Skeletal muscle satellite cell (primary cell): Measurements from ENCODE around the gene RIIAD1.
"Not testable (repeated sequence)": the region's sequence is repeated elsewhere in the genome, so short reads cannot be mapped to it uniquely, and the experiment has no call there.

Source experiments
- H3K27me3 ChIP-seq: 2 replicates; pipeline ENCODE4 v1.7.0; 2013; ENCODE audit warnings: low read length; ENCODE audit not compliant: control insufficient read depth, insufficient read depth
- H3K36me3 ChIP-seq: 2 replicates; pipeline ENCODE4 v1.7.0; 2013; ENCODE audit warnings: mild to moderate bottlenecking, control low read depth, low read length; ENCODE audit not compliant: insufficient read depth
- H3K4me1 ChIP-seq: 2 replicates; pipeline ENCODE4 v1.7.0; 2013; ENCODE audit warnings: low read length; ENCODE audit not compliant: control insufficient read depth, insufficient read depth
- H3K4me2 ChIP-seq: 2 replicates; pipeline ENCODE4 v1.7.0; 2013; ENCODE audit warnings: mild to moderate bottlenecking, low read length
- H3K4me3 ChIP-seq: 2 replicates; pipeline ENCODE4 v1.7.0; 2013; ENCODE audit warnings: low read length
- H3K9ac ChIP-seq: 2 replicates; pipeline ENCODE4 v1.7.0; 2013; ENCODE audit warnings: mild to moderate bottlenecking, low read depth, low read length, moderate library complexity
- H3K9me3 ChIP-seq: replicated peaks from 2 replicates; pipeline ENCODE4 v1.7.0; 2013; ENCODE audit warnings: mild to moderate bottlenecking, control low read depth, low read length

RIIAD1 gene

DNA sequence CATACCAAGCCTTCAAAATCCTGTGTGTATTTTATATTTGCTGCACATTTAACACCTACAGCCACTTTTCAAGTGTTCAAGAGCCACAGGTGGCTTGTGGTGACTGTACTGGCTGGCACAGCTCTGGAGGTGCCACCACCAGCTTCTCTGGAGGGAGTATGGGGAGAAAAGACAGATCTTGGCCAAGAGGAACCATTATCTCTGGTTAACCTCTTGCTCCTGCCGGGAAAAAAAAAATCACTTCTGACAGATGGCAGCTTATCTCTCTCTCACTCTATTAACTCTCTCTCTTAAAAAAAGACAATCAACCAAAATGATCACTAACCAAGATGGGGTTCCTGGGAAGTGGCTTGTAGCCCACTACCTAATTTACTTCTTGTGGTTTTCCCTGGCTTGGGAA lies 1.2 kb upstream of the RIIAD1 start:
- H3K4me1 ChIP-seq: peaks cover 12% of the 10 kb centered on the region
- H3K27me3 ChIP-seq: peaks cover 74% of the 10 kb centered on the region
- H3K4me3 ChIP-seq: no peak overlapping the region
- no peak overlapping the region for H3K4me2 ChIP-seq
- no peaks in the 10 kb centered on the region for H3K36me3 ChIP-seq
- no peaks in the 10 kb centered on the region for H3K9me3 ChIP-seq
- no peak overlapping the region for H3K9ac ChIP-seq

DNA sequence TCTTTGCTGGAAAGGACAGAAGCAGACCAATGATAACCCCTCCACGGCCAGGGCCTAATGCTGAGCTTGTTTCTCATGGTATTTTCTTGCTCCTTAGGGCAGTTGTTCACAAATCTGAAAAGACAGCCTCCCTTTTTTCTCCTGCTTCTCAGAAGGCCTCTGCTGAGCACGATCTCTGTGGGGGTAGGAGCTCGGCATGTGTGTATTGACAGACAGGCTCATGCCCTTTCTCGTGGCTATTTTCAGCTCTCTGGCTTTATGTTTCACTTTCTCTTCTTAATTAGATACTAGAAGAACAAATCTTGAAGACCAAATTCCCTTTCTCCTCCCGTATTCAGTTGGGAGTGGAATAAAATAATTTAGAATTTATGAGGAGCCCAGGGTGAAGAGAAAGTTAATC lies 768 bp upstream of the RIIAD1 start:
- H3K27me3 ChIP-seq: peaks cover 73% of the 10 kb centered on the region
- no peak overlapping the region for H3K9ac ChIP-seq
- no peaks in the 10 kb centered on the region for H3K36me3 ChIP-seq
- H3K9me3 ChIP-seq: no peaks in the 10 kb centered on the region
- H3K4me1 ChIP-seq: peaks cover 12% of the 10 kb centered on the region
- peak overlapping the region; percentile 80 for H3K4me2 ChIP-seq
- H3K4me3 ChIP-seq: peak overlapping the region; percentile 72

DNA sequence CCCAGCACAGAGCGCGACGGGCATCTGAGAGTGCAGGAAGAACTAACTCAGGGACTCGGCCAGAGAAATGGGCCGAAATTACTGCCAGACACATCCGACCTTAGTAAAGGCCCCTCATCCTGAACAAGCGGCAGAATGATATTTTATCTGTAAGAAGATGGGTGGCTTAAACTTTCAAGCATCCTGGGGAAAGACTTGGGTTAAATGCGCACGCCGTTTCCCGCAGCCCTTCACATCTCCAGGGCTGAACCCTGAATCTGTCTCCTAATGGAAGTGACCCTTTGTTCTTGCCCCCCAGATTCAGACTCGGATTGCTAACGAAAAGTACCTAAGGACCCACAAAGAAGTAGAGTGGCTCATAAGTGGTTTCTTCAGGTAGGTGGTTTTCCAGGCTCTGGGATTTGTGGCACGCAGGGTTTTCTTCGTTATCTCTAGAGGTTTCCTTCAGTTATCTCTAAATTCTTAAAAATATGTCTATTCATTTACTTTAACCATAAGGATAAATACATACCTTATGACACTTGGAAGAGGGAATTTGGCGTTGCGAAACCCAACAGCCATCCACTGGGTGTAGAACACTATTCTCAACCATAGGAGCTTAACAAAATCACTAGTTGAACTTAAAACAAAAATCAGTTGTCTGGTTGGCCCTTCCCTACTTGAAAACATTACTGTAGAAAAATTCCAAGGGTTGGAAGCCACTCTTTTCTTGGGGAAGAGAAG lies 627 bp downstream of the RIIAD1 start:
- Histone ChIP-seq H3K9me3 (no peaks in the 10 kb centered on the region), H3K36me3 (no peaks in the 10 kb centered on the region), H3K9ac (no peak overlapping the region), H3K4me1 (peaks cover 12% of the 10 kb centered on the region), H3K4me2 (peak overlapping the region; percentile 88), H3K27me3 (peaks cover 74% of the 10 kb centered on the region), H3K4me3 (peak overlapping the region; percentile 72)

DNA sequence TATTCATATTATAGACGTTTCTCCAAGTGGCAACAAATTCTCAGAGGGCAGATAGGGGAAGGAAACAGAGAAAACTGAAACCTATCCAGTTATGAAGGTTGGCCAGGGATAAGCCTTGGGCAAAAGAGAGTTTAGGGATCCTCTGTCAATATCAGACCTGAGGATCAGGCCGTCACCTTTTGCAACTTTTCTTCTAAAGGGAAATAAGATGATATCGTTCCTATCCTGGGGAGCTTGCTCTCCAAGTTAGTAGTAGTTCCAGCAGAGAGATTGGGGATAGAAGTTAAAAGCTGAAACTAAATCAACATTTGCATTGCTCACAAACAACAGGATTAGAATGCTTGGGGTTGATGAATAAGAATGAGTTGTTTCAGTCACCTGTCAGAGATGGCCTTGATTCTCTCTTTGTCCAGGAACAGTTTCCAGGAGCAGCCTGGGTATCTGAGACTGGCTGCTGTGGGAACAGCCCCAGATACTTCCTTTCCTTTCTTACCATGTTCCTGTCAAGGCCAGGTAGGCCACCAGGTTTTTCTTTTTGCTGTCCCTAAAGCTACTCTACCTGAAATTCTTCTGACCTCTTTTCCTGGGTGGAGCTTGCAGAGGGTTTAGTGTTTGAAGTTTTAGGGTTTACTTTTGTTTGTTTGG lies 2.5 kb downstream of the RIIAD1 start:
- H3K9me3 ChIP-seq: no peaks in the 10 kb centered on the region
- no peak overlapping the region for H3K4me3 ChIP-seq
- no peak overlapping the region for H3K9ac ChIP-seq
- H3K4me2 ChIP-seq: no peak overlapping the region
- peaks cover 67% of the 10 kb centered on the region for H3K27me3 ChIP-seq
- peaks cover 17% of the 10 kb centered on the region for H3K4me1 ChIP-seq
- no peaks in the 10 kb centered on the region for H3K36me3 ChIP-seq

DNA sequence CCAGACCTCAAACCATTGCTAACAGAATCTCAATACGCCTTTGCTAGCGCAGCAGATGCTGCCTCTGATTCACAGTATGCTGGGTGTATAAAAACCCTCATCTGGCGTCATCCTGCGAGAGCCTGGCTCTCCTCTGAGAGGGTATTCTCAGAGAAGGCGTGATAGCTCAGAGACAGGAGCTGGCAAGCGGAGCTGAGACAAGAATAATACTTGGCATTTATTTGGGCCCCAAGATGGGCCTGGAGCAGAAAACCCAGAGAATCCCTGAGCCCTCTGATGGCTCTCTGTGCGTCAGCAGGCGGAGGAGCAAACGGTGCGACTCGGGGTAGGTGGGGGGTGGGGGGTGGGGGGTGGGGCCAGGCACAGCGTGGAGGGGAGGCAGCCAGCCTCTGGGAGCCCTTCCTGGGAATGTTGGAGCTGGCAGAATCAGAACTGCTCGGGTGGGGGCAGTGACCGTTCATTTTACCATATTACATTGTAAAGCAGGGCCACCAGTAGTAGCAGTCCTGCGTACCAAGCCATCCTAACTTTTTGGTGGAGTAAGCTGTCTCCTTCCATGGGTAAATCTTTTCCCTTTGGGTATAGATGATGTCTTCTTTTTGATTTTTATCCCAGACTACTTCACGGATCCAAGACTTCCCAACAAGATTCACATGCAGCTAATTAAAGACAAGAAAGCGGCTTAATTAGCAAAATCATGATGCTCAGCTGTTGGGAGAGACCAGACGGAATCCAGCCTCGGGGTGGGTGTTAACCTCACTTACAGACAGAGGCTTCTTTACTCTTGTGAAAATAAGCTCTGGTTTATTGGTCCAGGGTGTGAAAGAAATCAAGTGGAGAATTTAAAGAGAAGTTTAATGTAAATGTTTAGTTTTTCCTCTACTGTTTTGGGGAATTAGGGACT lies 7.1 kb downstream of the RIIAD1 start:
- no peaks in the 10 kb centered on the region for H3K36me3 ChIP-seq
- H3K27me3 ChIP-seq: peaks cover 62% of the 10 kb centered on the region
- H3K4me3 ChIP-seq: peak overlapping the region; percentile 41
- H3K4me1 ChIP-seq: peaks cover 5% of the 10 kb centered on the region
- peak overlapping the region; percentile 23 for H3K9ac ChIP-seq
- H3K9me3 ChIP-seq: no peaks in the 10 kb centered on the region
- peak overlapping the region; percentile 68 for H3K4me2 ChIP-seq

DNA sequence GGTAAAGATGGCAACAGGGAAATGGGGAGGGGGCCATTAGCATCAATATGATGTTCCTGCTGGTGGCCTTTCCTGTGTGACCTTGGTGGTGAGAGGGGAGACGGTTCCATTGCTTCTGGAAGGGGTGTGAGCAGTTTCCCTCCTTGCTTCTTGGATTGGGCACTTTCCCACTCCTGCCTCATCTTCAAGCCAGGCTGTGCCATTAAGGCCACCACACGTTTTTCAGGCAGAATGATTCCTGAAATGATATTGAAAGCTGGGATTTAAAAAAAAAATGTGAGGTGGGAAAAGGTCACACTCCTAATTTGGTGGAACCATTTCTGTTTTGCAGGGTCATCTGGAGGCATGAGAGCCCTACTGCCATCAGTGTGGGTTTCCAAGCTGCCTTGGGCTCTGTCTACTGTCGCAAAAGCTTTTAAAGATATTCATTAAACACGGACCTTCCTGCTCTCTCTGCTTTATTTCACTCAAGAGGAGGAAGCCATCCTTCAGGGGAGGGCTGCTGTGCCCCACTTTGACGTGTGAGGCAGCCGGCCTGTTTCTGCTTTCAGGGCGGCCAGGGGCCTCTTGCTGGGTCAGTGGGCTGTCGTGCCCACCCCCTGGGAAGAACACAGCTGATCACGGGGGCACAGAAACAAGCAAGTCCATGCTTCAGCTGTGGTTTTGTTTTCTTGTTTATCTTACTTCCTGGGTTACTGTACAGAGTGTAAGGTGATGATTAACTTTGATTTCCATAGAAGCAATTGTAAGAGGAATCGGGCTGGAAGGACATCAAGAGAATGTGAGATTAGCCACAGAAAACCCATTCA lies 8.0 kb downstream of the RIIAD1 start:
- peaks cover 54% of the 10 kb centered on the region for H3K27me3 ChIP-seq
- no peaks in the 10 kb centered on the region for H3K36me3 ChIP-seq
- H3K9ac ChIP-seq: no peak overlapping the region
- H3K9me3 ChIP-seq: no peaks in the 10 kb centered on the region
- peaks cover 5% of the 10 kb centered on the region for H3K4me1 ChIP-seq
- no peak overlapping the region for H3K4me2 ChIP-seq
- no peak overlapping the region for H3K4me3 ChIP-seq

DNA sequence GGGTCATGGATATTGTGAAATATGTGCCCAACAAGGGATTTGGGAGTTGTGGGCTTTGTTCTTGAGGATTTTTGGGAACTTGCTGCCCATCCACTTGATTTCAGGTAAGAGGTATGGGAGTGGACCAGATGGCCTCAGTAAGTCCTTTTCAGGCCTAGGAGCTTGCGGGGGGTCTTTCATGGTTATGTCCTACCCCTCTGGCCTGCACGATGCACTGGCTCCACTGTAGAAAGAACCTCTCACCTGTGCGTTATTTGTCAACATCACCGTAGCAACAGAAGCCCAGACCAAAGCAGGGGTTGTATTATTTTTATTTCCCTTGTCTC lies 8.6 kb downstream of the RIIAD1 start:
- Histone ChIP-seq H3K27me3 (peaks cover 54% of the 10 kb centered on the region), H3K9me3 (no peaks in the 10 kb centered on the region), H3K4me2 (no peak overlapping the region), H3K4me3 (no peak overlapping the region), H3K9ac (no peak overlapping the region), H3K4me1 (peaks cover 5% of the 10 kb centered on the region), H3K36me3 (no peaks in the 10 kb centered on the region)

DNA sequence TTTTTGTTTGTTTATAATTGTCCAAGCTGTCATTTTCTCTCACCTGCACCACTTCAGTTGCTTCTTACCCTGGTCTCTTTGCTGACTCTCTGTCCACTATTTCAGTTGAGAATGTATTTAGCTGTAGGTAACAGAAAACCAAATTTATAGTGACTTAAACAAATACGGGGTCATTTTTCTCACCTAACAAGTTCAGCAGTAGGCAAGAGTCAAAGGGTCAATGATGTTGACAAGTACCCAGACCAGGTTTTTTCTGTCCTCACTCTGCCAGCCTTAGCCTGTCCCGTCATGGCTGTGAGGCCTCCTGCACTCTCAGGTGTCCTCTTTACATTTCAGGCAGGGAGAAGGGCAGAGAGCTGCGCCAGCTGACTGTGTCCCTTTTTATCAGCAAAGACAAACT lies 11.8 kb downstream of the RIIAD1 start:
- Histone ChIP-seq H3K4me1 (peaks cover 2% of the 10 kb centered on the region), H3K36me3 (no peaks in the 10 kb centered on the region), H3K9ac (no peak overlapping the region), H3K4me2 (no peak overlapping the region), H3K9me3 (no peaks in the 10 kb centered on the region), H3K27me3 (peaks cover 29% of the 10 kb centered on the region), H3K4me3 (no peak overlapping the region)

DNA sequence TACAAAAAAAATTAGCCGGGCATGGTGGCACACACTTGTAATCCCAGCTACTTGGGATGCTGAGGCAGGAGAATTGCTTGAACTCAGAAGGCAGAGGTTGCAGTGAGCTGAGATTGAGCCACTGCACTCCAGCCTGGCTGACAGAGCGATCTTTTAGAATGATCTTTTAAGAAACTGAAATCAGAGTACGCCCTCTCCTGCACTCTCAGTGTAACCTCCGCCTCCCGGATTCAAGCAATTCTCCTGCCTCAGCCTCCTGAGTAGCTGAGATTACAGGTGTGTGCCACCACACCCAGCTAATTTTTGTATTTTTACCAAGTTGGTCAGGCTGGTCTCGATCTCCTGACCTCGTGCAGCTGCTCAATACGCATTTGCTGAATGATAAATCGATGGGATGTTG lies 12.7 kb downstream of the RIIAD1 start:
- not testable (repeated sequence) for H3K4me2 ChIP-seq, H3K36me3 ChIP-seq, H3K9me3 ChIP-seq, H3K4me3 ChIP-seq, H3K9ac ChIP-seq, H3K4me1 ChIP-seq
- peaks cover 25% of the 10 kb centered on the region for H3K27me3 ChIP-seq

DNA sequence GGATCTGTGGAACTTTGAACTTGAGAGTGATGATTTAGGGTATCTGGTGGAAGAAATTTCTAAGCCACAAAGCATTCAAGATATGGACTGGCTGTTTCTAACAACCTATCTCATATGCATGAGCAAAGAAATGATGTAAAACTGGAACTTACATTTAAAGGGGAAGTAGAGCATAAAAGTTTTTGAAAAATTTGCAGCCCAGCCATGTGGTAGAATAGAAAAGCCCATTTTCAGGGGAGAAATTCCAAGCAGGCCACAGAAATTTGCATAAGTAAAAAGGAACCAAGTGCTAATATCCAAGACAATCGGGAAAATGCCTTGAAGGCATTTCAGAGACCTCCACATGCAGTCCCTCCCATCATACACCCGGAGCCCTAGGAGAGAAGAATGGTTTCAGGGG lies 15.7 kb downstream of the RIIAD1 start:
- Histone ChIP-seq H3K4me2 (no peak overlapping the region), H3K27me3 (peaks cover 22% of the 10 kb centered on the region)

DNA sequence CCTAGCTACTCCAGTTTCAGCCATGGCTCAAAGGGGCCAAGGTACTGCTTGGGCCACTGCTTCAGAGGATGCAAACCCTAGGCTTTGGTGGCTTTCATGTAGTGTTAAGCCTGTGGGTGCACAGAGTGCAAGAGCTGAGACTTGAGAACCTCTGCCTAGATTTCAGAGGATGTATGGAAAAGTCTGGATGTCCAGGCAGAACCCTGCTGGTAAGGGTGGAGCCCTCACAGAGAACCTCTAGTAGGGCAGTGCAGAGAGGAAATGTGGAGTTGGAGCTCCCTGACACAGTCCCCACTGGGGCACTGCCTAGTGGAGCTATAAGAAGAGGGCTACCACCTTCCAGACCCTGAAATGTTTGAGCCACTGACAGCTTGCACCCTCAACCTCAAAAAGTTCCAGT lies 16.2 kb downstream of the RIIAD1 start:
- no peaks in the 10 kb centered on the region for H3K36me3 ChIP-seq

More for the DNA sequence above, 15.7 kb downstream of the RIIAD1 start:
- Histone ChIP-seq H3K9me3 (no peaks in the 10 kb centered on the region), H3K36me3 (no peaks in the 10 kb centered on the region), H3K4me3 (no peak overlapping the region), H3K4me1 (no peaks in the 10 kb centered on the region), H3K9ac (no peak overlapping the region)

More for the DNA sequence above, 16.2 kb downstream of the RIIAD1 start:
- Histone ChIP-seq H3K27me3 (peaks cover 24% of the 10 kb centered on the region), H3K4me3 (no peak overlapping the region), H3K4me1 (no peaks in the 10 kb centered on the region), H3K4me2 (no peak overlapping the region), H3K9ac (no peak overlapping the region), H3K9me3 (no peaks in the 10 kb centered on the region)
